LHCN-M2 (cell line): ENCODE results near the gene EGLN1. TPM values are rescaled to one million over a fixed set of nuclear protein-coding genes. Genes with fewer than 3 reads are reported as not detected.
"Not testable (repeated sequence)": the region's sequence is repeated elsewhere in the genome, so short reads cannot be mapped to it uniquely, and the experiment has no call there.

Experiments
- DNase-seq: peaks from one replicate; pipeline ENCODE4 v3.0.0-alpha.2; 2012; ENCODE audit warnings: low read depth
- total RNA-seq: library from RNA; depleted of rRNA; stranded (reverse); fragments of >200 nt; gene quantifications from 2 replicates; pipeline ENCODE4 v1.2.3, GENCODE V29; 2014

The EGLN1 gene
- total RNA-seq, 1 experiment from 2014 or later: 37.4 TPM

DNA sequence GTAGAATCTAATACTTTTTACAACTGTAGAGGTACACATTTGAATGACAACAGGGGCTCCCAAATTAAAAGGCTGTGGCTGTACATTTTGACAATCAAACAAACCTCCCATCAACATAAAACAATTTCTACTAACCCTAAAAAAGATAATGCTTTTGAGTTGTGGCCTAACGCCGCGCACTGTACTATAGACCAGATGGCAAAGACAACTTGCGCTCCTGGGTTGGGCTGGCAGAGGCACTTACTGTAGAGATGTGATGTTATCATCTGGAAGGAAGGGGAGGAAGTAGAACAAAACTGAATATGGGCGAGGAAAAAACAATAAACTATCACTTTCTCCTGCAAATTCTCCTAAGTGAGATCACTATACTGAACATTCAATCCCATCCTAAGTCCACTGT lies 57.9 kb downstream of the EGLN1 start:
- no peak for DNase-seq

DNA sequence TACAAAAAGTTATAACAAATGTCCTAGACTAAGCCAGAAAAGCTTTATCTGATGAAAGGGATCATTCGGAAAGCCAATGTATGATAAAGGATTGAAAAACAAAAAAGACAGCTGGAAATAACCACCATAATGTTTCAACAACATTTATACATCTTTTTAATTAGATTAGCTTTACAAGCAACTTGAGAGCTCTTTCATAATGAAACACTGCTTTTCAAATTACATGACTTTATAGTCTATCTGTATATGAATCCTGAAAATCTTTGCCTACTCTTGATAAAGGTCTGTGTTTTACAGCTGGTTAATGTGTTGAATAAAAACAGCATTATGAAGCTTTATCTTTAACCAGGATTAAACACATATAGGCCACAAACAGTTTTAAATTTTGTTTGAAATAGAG lies 58.5 kb downstream of the EGLN1 start:
- DNase-seq: no peak

DNA sequence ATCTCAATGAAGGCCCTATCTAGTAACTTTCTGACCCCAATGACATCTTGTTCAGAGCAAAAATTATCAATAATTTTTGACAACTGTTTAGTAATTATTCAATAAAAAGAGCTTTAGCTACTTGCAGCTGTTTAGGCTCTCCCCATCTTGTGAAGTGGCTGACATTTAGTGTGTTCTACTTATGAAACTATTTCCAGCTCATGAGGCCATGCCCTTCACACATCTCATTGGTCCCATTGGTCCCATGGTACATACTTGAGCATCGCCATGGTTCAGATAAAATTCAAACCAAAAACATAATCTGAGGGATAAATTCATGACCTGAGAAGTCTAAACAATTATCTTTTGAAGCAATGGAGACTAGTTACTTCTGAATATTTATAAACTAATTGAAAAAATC lies 59.8 kb downstream of the EGLN1 start:
- no peak for DNase-seq

DNA sequence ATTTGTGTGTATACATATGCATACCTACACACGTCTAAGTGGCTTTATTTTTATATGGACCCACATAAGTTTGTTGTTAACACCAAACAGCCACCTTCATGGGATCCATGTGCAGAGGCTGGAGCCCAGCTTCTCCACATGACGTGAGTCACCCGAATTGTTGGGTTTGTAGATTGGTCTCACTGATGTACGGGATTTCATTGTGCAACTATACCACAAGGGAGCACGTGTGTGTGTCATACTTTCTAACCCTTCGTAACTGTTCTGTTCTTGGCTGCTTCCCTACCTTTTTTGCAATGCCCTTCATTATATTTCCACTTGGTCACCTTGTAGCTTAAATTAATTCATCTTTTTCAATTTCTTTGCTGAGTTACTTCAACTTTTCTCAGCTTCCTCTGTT lies 63.0 kb downstream of the EGLN1 start:
- peak; percentile 90 for DNase-seq

DNA sequence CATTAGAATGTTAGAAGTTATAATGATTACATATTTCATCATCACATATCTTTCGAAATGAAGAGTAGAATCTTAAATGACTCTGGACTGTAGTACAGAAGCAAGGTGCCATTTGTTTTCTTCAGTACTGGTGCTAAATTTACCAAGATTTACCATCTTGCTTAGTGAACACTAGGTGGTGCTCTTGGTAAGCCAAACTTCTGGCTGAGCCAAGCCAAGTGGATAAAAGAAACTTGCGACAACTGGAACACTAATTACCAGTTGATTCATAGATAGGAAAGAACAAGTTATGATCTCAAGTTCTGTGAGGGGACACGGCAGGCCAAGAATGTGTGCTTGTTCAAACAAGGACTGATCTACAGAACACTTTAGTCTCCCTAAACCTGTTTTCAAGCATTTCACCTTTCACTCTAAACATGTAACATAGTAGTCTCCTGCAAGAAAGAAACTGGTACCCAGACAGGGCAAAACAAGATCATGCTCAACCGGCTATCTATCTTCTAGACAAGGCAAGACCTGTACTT lies 64.2 kb downstream of the EGLN1 start:
- peak; percentile 71 for DNase-seq

DNA sequence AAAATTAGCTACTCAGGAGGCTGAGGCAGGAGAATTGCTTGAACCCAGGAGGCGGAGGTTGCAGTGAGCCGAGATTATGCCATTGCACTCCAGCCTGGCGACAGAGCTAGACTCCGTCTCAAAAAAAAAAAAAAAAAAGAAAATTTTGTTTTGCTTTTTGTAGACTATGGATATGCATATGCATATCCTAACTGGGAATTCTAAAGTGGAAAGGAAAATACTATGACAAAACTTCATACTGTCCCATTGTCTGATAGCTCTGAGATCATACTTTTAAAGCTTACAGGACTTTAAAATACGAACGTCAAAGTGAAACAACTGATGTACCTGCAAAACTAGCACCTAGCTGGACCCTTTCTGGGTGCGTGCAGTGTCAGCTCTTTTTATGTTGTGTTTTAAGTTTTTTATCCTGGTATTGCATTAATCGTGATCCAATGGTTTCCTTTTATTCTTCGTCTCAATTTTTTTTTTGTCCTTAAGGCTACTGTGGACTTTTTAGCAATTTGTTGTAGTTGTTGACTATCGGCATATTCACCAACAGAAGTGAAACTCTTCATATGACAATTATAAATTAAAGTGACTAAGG lies 64.8 kb downstream of the EGLN1 start:
- DNase-seq: no peak

DNA sequence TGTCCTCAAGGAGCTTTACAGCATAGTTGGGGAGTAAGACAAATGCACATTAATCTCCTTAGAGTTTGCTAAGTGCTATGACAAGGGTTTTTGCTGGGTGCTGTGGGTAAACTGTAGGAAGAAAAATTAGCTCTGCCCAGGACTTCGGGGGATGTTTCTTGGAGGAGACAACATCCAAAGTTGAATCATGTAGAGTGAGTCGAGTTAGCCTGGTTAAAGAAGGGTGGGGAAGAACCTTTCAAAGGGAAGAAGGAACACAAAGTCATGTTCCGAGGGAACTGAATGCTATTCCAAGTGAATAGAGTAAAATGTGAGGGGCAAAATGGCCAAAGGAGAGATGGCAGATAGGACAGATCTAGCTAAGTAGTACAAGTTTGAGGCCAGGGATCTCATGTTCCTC lies 66.9 kb downstream of the EGLN1 start:
- DNase-seq: no peak

DNA sequence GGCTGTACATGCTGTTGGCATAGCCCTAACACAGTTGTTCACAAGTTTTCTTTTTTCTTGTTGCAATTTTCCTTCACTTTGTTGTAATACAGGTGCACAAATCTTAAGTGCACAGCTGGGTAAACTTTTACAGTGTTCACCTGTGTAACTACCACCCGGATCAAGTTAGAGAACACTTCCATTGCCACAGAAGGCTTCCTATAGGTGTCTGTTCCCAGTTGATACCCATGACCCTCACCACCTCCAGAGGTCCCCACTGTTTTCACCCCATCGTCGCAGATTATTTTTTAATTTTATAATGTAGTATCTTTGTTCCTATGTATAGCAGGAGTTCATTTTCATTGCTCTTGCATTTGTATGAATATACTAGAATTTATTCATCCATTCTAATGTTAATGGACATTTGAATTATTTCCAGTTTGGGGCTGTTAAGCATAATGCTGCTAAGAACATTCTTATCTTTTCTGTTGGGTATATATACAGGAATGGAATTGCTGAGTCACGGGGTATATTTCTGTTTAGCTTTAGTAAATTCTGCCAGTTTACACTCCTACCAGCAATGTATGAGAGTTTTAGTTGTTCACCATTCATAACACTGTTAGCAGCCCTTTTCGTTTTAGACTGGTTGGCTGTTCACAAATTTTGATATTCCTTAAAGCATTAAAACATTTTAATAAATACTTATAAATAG lies 67.6 kb downstream of the EGLN1 start:
- no peak for DNase-seq

DNA sequence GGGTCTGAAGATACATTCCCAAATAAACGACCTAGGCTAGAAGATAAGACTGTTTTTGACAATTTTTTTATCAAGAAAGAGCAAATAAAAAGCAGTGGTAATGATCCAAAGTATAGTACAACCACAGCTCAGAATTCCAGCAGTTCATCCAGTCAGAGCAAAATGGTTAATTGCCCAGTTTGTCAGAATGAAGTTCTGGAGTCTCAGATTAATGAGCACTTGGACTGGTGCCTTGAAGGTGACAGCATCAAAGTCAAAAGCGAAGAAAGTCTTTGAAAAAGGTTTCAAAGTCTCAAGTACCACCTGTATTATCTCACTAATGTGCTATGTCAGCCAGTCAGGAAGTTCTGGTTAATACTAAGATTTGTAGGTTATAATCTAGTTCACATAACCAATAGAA lies 69.0 kb downstream of the EGLN1 start:
- DNase-seq: no peak

DNA sequence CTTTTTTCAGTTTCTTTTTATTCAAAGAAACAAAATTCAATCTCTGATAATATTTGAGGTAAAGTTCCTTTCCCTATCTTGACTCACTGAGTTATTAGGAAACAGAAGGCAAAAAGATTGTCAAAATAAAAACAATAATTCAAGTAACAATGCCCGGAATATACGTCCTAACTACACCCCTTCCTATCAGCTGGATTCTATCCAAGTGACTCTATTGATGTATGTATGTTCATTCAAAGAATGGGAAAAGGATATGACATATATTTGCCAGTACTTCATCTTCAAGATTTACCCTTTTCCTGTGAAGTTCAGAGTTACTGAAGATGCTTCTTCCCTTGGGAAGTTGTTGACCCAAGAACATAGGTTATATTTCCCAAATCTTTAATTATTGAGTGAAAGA lies 70.3 kb downstream of the EGLN1 start:
- no peak for DNase-seq

DNA sequence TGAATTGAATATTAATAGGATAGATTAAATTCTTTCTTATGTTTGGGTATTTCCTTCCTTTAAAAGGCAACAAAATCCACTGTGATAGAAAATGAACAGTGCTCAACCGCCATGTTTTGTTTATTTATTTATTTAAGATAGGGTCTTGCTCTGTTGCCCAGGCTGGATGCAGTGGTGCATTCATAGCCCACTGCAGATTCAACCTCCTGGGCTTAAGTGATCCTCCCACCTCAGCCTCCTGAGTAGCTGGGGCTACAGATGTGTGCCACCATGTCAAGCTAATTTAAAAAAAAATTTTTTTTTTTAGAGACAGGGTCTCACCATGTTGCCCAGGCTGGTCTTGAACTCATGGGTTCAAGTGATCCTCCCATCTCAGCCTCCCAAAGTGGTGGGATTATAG lies 73.2 kb downstream of the EGLN1 start:
- DNase-seq: not testable (repeated sequence)

DNA sequence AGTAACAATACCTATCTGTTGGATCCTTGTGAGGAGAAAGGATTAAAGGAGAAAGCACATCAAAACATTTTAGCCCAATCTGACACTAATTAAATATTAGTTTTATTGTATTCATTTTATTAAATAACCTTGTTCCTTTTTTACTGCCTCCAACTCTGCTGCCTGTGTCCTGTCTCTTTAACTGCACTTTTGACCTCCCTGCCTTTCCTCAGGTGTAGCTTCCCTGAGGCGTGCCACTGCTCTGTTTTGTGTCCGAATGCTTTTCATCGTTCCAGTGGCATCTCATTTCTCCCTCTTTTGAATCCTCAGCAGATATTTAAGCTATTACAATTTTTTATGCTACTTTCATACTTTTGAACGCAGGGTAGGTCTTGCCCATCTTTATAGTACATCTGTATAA lies 73.6 kb downstream of the EGLN1 start:
- no peak for DNase-seq

DNA sequence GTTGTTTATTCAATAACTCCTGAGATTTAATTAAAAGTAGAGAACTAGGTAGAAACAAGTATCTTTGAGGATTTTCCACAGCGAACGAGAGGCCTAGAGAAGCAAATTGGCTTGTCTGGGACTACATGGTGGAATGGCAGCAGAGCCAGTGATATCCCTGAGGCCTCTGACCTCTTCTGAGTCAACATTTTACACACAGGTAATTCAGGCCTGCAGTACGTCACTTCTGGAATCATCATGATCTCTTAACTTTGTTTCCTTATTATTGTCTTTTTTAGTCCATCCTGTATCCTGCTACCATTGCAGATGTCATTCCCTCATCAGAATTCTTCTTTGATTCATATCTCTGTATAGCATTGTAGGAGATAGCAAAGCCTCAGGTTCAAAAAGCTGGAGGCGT lies 74.1 kb downstream of the EGLN1 start:
- no peak for DNase-seq

DNA sequence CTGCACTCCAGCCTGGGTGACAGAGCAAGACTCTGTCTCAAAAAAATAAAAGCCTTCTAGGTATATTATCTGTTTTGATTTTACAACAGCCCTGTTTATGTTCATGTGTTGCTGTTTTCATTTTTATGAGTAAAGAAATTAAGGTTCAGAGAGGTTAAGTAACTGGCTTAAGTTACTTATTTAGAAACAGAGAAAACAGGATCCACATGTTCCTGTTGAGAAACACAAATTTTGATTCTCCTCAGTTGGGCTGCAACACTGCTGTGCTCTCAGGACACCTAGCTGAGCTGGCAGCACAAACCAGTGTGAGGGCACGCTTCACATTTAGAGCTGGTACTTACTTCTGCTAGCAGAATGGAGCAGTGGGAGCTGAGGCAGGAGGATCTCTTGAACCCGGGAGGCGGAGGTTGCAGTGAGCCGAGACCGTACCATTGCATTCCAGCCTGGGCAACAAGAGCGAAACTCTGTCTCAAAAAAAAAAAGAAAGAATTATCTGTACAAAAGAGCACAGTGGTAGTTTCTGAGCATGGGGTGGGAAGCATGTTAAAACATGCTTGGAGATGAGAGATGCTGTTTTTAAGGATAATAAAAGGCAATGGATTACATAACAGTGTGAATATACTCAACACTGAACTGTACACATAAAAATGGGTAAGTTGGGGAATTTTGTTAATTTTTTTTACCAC lies 81.6 kb downstream of the EGLN1 start:
- no peak for DNase-seq

DNA sequence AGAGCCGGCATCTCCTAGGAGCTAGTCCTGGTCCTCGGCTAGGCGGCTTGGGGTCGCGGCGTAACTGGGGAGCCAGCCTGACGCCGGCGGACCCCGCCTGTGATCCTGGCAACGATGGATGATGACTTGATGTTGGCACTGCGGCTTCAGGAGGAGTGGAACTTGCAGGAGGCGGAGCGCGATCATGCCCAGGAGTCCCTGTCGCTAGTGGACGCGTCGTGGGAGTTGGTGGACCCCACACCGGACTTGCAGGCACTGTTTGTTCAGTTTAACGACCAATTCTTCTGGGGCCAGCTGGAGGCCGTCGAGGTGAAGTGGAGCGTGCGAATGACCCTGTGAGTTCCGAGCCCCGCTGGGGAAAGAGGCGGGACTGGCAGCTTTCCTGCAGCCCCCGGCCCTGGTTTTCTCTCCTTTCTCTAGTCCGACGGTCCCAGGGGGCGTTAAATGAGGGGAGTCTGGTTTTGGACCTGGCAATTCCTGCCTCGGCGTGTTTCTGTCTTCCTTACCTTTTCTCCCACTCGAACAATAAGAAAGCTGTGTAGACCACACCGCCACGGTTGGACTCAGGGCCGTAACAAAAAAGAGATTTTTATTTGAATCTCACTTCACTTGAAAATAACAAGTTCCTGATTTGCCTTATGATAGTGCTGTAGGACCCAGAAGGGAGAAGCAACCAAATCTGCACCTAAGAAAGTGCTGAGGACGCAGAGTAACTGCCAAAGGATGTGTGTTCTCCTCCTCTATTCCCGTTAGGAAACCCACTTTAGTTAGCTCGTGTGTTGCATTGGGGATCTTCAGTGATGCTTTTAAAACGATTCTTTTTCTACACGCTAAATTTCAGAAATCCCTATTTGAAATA lies 83.6 kb downstream of the EGLN1 start, which contains the start of gene SPRTN:
Gene SPRTN, plus strand, starts transcription at position 24 of the 859 bp plus-strand sequence. Its CDS starts 91 bp downstream, at position 115.
- DNase-seq: peak; percentile 11

DNA sequence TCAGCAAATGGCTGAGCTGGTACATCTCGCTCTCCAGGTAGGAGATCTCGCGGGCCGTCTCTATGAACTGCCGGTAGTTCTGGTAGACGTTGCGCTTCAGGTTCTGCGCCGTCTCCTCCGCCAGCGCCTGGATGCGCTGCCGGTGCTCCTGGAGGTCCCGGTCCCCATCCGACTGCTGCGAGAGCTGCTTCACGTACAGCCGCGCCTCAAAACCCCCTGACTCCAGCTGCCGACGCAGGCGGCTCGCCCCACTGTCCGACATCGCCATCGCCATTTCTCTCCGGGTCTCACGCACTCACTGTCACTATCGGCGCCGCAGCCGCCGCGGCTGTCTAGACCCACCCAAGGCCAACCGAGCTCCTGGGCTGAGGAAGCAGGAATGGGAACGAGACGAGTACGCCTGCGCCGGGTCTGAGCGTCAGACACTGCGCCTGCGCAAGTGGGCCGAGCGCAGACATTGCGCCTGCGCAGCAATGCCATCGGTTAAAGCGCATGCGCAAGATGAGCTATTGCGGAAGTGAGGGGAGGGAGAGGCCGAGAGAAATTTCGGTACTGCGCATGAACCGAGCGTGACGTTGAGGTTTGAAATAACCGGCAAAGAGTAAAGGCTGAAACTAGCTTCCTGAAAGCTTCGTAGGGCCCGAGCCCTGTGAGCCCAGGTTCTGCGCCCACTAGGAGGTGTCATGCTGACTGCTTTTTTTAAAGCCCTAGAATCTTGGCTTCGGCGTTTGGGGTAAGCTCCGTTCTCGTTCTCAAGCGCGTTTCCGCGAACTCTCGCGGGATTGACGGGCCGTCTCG lies 84.4 kb downstream of the EGLN1 start, which contains the start of gene EXOC8:
Gene EXOC8, minus strand, starts transcription at position 381 of the 798 bp plus-strand sequence. Its CDS starts 107 bp downstream, at position 274.
- DNase-seq: peak; percentile 96

DNA sequence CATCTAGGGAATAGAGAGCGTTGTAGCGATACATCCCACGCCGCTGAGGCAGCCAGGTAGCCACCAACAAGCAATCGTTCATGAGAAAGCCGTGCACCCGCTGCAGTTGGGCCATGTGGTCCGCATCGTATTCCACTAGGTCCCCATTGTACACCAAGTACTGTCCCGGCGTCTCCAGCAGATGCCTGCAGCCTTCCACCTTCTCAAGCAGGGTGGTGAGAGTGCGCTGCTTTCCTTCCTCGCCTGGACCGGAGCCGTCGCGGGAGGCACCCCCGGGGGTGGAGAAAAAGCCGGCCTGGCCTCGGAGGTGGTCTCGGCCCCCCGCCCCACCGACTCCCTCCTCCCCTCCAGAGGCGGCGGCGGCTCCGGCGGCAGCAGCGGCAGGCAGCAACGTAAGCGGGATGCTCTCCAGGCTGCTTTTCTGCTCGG lies 85.0 kb downstream of the EGLN1 start:
- peak; percentile 8 for DNase-seq

DNA sequence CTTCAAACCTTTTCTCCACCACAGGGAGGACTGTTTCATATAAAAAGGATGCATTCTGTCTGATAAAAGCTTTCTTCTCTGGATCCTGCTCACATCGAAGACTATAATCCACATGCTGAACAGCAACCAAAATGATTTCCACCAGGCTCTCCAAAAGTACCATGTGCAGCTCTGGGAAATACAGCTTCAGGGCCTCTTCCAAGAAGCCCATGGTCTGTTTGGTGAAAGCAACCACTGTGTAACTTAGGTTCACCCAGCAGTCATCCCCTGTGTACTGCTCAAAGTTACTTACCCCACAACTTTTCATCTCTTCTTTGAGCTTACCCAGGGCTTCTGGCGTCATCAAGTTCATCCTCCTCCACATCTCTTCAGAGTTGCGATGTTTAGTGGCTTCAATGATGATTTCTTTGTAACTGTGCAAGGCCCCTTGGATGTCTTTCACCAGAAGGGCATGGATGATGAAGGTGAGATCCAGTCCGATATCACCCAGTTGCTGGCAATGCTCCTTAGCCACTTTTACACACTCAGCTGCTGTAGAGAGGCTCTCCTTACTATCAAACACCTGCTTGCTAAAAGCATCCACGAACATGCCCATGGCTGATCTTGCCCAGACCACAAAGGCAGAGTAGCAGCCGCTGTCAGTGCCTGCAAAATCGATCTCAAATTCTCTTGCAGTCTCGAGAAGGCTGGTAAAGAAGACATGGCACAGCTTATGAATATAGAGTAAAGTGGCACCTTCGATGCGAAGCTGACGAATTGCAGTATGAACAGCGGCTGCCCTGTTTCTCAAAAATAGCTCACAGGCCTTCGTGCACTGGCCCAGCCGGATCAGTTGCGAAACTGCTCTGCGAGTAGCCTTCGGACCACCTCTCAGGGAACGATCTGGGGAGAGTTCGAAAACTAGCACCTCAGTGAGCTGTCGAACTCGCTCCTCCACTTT lies 86.2 kb downstream of the EGLN1 start:
- DNase-seq: no peak

DNA sequence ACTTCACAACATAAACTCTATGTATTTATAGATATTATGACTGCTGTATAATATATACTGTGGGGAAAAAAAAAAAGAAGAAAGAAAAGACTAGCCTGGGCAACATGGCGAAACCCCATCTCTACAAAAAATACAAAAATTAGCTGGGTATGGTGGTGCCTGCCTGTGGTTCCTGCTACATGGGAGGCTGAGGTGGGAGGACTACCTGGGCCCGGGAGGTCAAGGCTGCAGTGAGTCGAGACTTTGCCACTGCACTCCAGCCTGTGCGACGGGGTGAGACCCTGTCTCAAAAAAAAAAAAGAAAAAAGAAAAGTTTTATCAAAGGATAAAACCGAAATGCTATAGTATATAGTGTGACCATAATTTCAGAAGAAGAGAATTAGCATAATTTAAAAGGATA lies 87.1 kb downstream of the EGLN1 start:
- DNase-seq: no peak
